Adrenal gland (tissue), 12 donors: Measurements from ENCODE around the gene ANP32A. TPM values are rescaled to one million over a fixed set of nuclear protein-coding genes. Genes with fewer than 3 reads are reported as not detected.

ENCODE experiments used
- DNase-seq, 7 donors: peaks; one replicate each; pipeline ENCODE4 v3.0.0-alpha.2; 2019 to 2020
- H3K27ac ChIP-seq, 5 donors: fragments of 200-600 bp; sonication (generic) in 4 of 5; 1 replicate in 3 of 5; 2 replicates in 2 of 5; pipeline versions ENCODE4 v1.5.1 to v1.8.0; 2016 to 2020; ENCODE audit warnings: mild to moderate bottlenecking in 1 of 5
- H3K27me3 ChIP-seq: fragments of 200-600 bp; 2 replicates; pipeline ENCODE4 v1.8.0; 2021
- H3K36me3 ChIP-seq, 2 donors: fragments of 200-600 bp; replicated peaks in 1 of 2; 1 replicate in 1 of 2; 2 replicates in 1 of 2; pipeline versions ENCODE4 v1.5.1 to v1.8.0; 2018 to 2022
- H3K4me1 ChIP-seq, 2 donors: fragments of 200-600 bp; replicated peaks in 1 of 2; 1 replicate in 1 of 2; 2 replicates in 1 of 2; pipeline versions ENCODE4 v1.5.1 to v1.8.0; 2018 to 2021
- H3K4me3 ChIP-seq, 4 donors: fragments of 200-600 bp; sonication (generic) in 3 of 4; one replicate each; pipeline ENCODE4 v1.5.1; 2016 to 2018
- H3K9me3 ChIP-seq, 3 donors: fragments of 200-600 bp; sonication (generic) in 1 of 3; replicated peaks in 1 of 3; 1 replicate in 2 of 3; 2 replicates in 1 of 3; pipeline versions ENCODE4 v1.5.1 to v1.8.0; 2016 to 2021
- POLR2A ChIP-seq, 2 donors: fragments of 450-650 bp; IDR thresholded peaks; one replicate each; pipeline ENCODE4 v1.6.1; 2017; ENCODE audit warnings: antibody characterized with exemption in 2 of 2, mild to moderate bottlenecking in 2 of 2, moderate library complexity in 1 of 2
- WGBS, 4 donors: extraction: QIAGEN DNeasy Blood & Tissue Kit in 2 of 4; methylation state at CpG; one replicate each; pipeline versions ENCODE4 v1.1.5 to v1.1.7; 2013 to 2017; 5-methylcytosine and 5-hydroxymethylcytosine counted together
- intact Hi-C, 2 donors: fragments of 100-400 bp; cut with DNase I; formaldehyde crosslinking; loops; one replicate each; pipeline versions ENCODE4 v1.14.1 to v1.15.0; 2022 to 2023
- polyA plus RNA-seq, 3 donors: library from polyadenylated mRNA; stranded (reverse); fragments of 200-250 nt in 2 of 3; fragments of 350-450 nt in 1 of 3; fragmentation: Illumina TruSeq in 1 of 3; extraction: RNeasy Lipid Tissue Mini Kit (QIAGEN cat#74804) in 1 of 3; gene quantifications; one replicate each; pipeline ENCODE4 v1.2.3, GENCODE V29; 2013 to 2014
- total RNA-seq, 9 donors: library from RNA; depleted of rRNA in 4 of 9; stranded (reverse); fragments of >200 nt in 4 of 9; fragments of 120-200 nt in 1 of 9; fragmentation: NEBNext Ultra II Directional in 1 of 9; extraction: Animal tissue kit (Norgen Biotek cat#: 25700) in 1 of 9; gene quantifications; one replicate each; pipeline versions ENCODE4 v1.1.0 to v1.2.4, GENCODE V29; 2013 to 2023
- TF ChIP-seq, protein P1 (sequence below), 6 experiments: fragments of 450-650 bp in 4 of 6; fragments of 200-600 bp in 2 of 6; sonication (generic) in 1 of 6; IDR thresholded peaks; 1 replicate in 5 of 6; 2 replicates in 1 of 6; pipeline versions ENCODE4 v1.5.1 to v1.8.0; 2016 to 2021; ENCODE audit warnings: antibody characterized with exemption in 6 of 6, mild to moderate bottlenecking in 2 of 6, moderate library complexity in 1 of 6
- donor health status: healthy with polysubstance abuse.
- donor health status: Bipolar disorder and iron deficiency.
- donor health status: DM: yes; HTN: yes; CAD: no.
- donor health status: DM: no; HTN: no; CAD: no.
- donor health status: DM: no; HTN: no; CAD: no.
- donor health status: DM: yes; HTN: yes; CAD: no.

ANP32A gene
- total and polyA plus RNA-seq, 12 donors, result 44.5 to 170 (median 79.5) TPM

DNA sequence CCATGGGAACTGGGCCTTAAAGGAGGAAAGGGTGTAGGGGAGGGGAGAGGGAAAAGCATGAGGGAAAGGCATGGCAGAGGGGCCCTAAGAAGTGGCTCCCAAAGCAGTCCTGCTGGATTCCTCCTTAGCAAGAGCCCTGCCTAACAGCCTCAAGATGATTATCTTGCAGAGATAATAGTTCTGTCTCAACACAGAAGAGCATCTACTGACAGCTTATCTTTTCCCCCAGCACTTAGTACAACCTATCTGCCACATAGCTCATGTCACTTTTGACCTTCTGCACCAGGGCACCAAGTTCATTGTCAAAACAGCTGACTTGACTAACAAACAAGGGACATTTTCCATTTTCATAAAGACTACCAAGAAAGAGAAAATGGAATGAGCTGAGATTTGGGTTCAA is 86.3 kb downstream of the ANP32A start:
- TF ChIP-seq, protein P1, sequence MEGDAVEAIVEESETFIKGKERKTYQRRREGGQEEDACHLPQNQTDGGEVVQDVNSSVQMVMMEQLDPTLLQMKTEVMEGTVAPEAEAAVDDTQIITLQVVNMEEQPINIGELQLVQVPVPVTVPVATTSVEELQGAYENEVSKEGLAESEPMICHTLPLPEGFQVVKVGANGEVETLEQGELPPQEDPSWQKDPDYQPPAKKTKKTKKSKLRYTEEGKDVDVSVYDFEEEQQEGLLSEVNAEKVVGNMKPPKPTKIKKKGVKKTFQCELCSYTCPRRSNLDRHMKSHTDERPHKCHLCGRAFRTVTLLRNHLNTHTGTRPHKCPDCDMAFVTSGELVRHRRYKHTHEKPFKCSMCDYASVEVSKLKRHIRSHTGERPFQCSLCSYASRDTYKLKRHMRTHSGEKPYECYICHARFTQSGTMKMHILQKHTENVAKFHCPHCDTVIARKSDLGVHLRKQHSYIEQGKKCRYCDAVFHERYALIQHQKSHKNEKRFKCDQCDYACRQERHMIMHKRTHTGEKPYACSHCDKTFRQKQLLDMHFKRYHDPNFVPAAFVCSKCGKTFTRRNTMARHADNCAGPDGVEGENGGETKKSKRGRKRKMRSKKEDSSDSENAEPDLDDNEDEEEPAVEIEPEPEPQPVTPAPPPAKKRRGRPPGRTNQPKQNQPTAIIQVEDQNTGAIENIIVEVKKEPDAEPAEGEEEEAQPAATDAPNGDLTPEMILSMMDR (IDR thresholded peaks at IDR 0.05), result no peak
- no peak for TF ChIP-seq POLR2A (IDR thresholded peaks at IDR 0.05)
- Histone ChIP-seq H3K27me3 (no peaks in the 10 kb centered on the region), H3K4me1 (no peaks in the 10 kb centered on the region), H3K4me3 (no peak overlapping the region), H3K36me3 (no peaks in the 10 kb centered on the region), H3K9me3 (no peaks in the 10 kb centered on the region), H3K27ac (no peak overlapping the region)
- intact Hi-C loops, result no loop called here
- no peak for DNase-seq

DNA sequence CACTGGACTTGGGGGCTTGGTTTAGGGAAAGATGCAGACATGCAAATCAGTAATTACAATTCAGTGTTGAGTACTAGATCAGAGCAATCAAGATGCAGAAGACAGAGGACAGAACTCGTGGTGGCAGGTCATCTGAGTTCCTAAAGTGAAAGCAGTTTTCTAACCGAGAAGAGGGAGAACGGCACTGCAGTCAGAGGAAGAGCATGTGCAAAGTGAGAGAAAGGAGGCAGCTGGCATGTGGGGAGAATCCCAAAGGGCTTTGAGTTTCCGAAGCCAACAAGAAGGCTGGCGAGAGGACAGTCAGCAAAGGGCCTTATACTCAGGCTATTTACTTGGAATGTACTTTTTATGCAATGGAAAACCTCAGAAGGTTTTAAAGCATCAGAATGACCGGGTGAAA is 87.0 kb downstream of the ANP32A start:
- TF ChIP-seq POLR2A (IDR thresholded peaks at IDR 0.05), result no peak
- TF ChIP-seq, protein P1 (IDR thresholded peaks at IDR 0.05), result no peak
- 37 to 47% (median 45%) methylated on average over 6 of the region's 6 CpGs for WGBS, 4 donors
- no peak overlapping the region for H3K27ac ChIP-seq
- intact Hi-C loops, result no loop called here
- no peaks in the 10 kb centered on the region for H3K9me3 ChIP-seq
- no peak overlapping the region for H3K4me3 ChIP-seq
- H3K36me3 ChIP-seq, result no peaks in the 10 kb centered on the region
- no peak for DNase-seq
- no peaks in the 10 kb centered on the region for H3K4me1 ChIP-seq
- H3K27me3 ChIP-seq, result no peaks in the 10 kb centered on the region

DNA sequence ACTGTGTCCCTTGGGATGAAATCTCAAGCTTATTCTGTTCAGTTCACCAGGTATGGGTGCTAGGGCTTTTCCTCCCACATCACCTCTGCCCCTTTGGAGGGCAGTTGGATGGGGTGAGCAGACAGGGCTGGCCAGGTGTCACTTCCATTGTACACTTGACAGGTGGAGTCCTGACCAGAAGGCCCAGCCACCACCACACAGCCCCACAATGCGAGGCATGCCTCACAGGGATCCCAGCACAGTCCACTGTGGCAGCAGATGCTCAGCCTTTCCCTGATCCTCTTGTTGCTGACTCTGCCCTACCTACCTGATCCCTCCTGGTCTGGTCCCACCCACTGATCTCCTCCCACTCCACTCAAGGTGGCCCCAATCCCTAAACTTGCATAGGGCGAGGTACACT is 88.2 kb downstream of the ANP32A start:
- no peaks in the 10 kb centered on the region for H3K9me3 ChIP-seq
- H3K36me3 ChIP-seq, result no peaks in the 10 kb centered on the region
- no peaks in the 10 kb centered on the region for H3K27me3 ChIP-seq
- 95 to 100% (median 98%) methylated on average over 1 to 2 of the region's 2 CpGs for WGBS, 4 donors
- H3K27ac ChIP-seq, result no peak overlapping the region
- DNase-seq, result no peak
- intact Hi-C loops, result no loop called here
- peaks cover 5 to 7% of the 10 kb centered on the region in 2 donors for H3K4me1 ChIP-seq
- no peak overlapping the region for H3K4me3 ChIP-seq
- TF ChIP-seq POLR2A (IDR thresholded peaks at IDR 0.05), result no peak
- TF ChIP-seq, protein P1 (IDR thresholded peaks at IDR 0.05), result no peak

DNA sequence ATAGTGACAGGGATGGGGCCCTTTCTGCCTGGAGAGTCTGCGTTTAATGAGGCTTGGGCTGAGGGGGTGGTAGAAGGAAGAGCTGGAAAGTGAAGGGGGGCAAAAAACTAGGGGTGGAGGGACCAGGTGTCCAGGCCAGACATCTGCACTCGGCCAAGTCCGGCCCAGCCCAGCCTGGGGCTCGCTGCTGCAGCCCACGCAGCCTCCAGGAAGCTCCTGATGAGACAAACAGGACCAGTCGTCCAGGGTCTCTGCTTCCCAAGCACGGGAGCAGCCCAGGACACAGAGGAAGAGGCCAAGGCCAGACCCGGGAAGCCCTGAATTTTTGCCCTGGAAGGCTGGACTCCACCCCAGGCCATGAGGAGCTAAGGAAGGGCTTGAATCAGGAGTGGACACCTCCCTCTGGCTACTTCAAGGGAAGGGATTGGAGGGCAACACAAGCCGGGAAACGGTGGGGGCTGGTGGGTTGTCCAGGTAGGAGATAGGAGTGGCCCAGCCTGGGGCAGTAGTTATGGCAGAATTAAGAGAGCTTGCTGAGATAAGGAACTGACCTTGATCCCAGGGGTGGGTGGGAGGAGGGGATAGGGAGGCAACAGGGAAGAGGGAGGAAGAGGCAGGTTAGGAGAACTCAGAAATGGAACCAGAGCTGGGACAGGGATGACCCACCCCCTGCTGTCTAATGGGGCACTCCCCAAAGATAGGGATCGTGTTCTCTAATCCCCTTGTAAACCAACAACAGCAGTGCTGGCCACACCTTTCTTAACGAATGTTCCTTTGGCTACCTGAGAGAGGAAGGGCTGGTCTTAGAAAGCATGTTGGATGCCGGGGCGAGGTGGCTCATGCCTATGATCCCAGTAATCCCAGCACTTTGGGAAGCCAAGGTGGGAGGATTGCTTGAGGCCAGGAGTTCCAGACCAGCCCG is 89.5 kb downstream of the ANP32A start:
- Histone ChIP-seq H3K36me3 (no peaks in the 10 kb centered on the region), H3K9me3 (no peaks in the 10 kb centered on the region), H3K27ac (no peak overlapping the region), H3K27me3 (no peaks in the 10 kb centered on the region), H3K4me3 (no peak overlapping the region), H3K4me1 (peaks cover 5 to 7% of the 10 kb centered on the region in 2 donors)
- DNase-seq, result no peak
- TF ChIP-seq, protein P1 (IDR thresholded peaks at IDR 0.05), result no peak
- TF ChIP-seq POLR2A (IDR thresholded peaks at IDR 0.05), result no peak
- WGBS, 4 donors, result 57 to 67% (median 63%) methylated on average over 11 to 15 of the region's 15 CpGs
- intact Hi-C loops, result loop anchor here in 1 of 2 donors (2.0 kb wide), 1 partner anchor 146 kb away; no protein-coding TSS in a partner anchor
